Activated naive CD8-positive, alpha-beta T cell treated with anti-CD3 and anti-CD28 coated beads, Interleukin-2, amount 50 U/mL, for 24 hours (primary cell): Measurements from ENCODE around the gene C1orf116.
A peak's percentile ranks its signal among the peaks of the same experiment; 100 is the strongest.

Source experiments
- ATAC-seq: fragments of 150-1000 bp; cut with Tn5 transposase; one replicate; pipeline ENCODE4 v1.10.0; 2021
- DNase-seq: peaks from one replicate; pipeline ENCODE4 v3.0.0; 2021
- H3K27ac Mint-ChIP-seq: one replicate; pipeline ENCODE4 v1.8.0; 2021; ENCODE audit warnings: mild to moderate bottlenecking, mixed read lengths
- H3K27me3 Mint-ChIP-seq: one replicate; pipeline ENCODE4 v1.8.0; 2021; ENCODE audit warnings: mixed read lengths
- H3K36me3 Mint-ChIP-seq: one replicate; pipeline ENCODE4 v1.8.0; 2021; ENCODE audit warnings: low read depth, mixed read lengths
- H3K4me1 Mint-ChIP-seq: one replicate; pipeline ENCODE4 v1.8.0; 2021; ENCODE audit warnings: mixed read lengths
- H3K4me3 Mint-ChIP-seq: one replicate; pipeline ENCODE4 v1.8.0; 2021; ENCODE audit warnings: mild to moderate bottlenecking, moderate library complexity, mixed read lengths
- H3K9me3 Mint-ChIP-seq: one replicate; pipeline ENCODE4 v1.8.0; 2021; ENCODE audit warnings: mixed read lengths

The C1orf116 gene

GRCh38 chr1:207069061-207069460 is 36.5 kb upstream of the C1orf116 start:
- Mint-ChIP-seq H3K27ac (peak overlapping the region; percentile 32), H3K9me3 (no peaks in the 10 kb centered on the region), H3K27me3 (no peaks in the 10 kb centered on the region), H3K36me3 (peaks cover 7% of the 10 kb centered on the region), H3K4me3 (no peak overlapping the region), H3K4me1 (peaks cover 29% of the 10 kb centered on the region)
- peak; percentile 29 for DNase-seq
- peak; percentile 87 for ATAC-seq

GRCh38 chr1:207067665-207068064 is 35.1 kb upstream of the C1orf116 start:
- Mint-ChIP-seq H3K4me1 (peaks cover 29% of the 10 kb centered on the region), H3K27ac (no peak overlapping the region), H3K36me3 (peaks cover 7% of the 10 kb centered on the region), H3K27me3 (no peaks in the 10 kb centered on the region), H3K4me3 (no peak overlapping the region), H3K9me3 (no peaks in the 10 kb centered on the region)
- no peak for ATAC-seq
- no peak for DNase-seq

- Mint-ChIP-seq H3K4me1 (peaks cover 29% of the 10 kb centered on the region), H3K27me3 (no peaks in the 10 kb centered on the region), H3K36me3 (peaks cover 7% of the 10 kb centered on the region)
Observed at GRCh38 chr1:207067185-207067584, 34.6 kb upstream of the C1orf116 start.

GRCh38 chr1:207064561-207064960 is 32.0 kb upstream of the C1orf116 start:
- no peak overlapping the region for H3K4me3 Mint-ChIP-seq
- no peak overlapping the region for H3K27ac Mint-ChIP-seq
- H3K4me1 Mint-ChIP-seq: peaks cover 7% of the 10 kb centered on the region
- ATAC-seq: no peak
- no peak for DNase-seq
- no peaks in the 10 kb centered on the region for H3K27me3 Mint-ChIP-seq
- H3K9me3 Mint-ChIP-seq: no peaks in the 10 kb centered on the region
- H3K36me3 Mint-ChIP-seq: peaks cover 7% of the 10 kb centered on the region

More at GRCh38 chr1:207067185-207067584, 34.6 kb upstream of the C1orf116 start:
- ATAC-seq (no peak), DNase-seq (no peak)
- Mint-ChIP-seq H3K9me3 (no peaks in the 10 kb centered on the region), H3K4me3 (no peak overlapping the region), H3K27ac (no peak overlapping the region)

GRCh38 chr1:207063014-207063413 is 30.5 kb upstream of the C1orf116 start:
- H3K36me3 Mint-ChIP-seq: peaks cover 2% of the 10 kb centered on the region
- H3K9me3 Mint-ChIP-seq: no peaks in the 10 kb centered on the region
- no peak for DNase-seq
- H3K4me3 Mint-ChIP-seq: no peak overlapping the region
- no peak for ATAC-seq
- H3K4me1 Mint-ChIP-seq: no peaks in the 10 kb centered on the region
- H3K27ac Mint-ChIP-seq: no peak overlapping the region
- no peaks in the 10 kb centered on the region for H3K27me3 Mint-ChIP-seq

GRCh38 chr1:207062058-207062457 is 29.5 kb upstream of the C1orf116 start:
- no peaks in the 10 kb centered on the region for H3K4me1 Mint-ChIP-seq
- ATAC-seq (no peak), DNase-seq (no peak)
- no peaks in the 10 kb centered on the region for H3K9me3 Mint-ChIP-seq
- no peaks in the 10 kb centered on the region for H3K27me3 Mint-ChIP-seq
- no peaks in the 10 kb centered on the region for H3K36me3 Mint-ChIP-seq
- no peak overlapping the region for H3K27ac Mint-ChIP-seq
- H3K4me3 Mint-ChIP-seq: no peak overlapping the region

- ATAC-seq (no peak), DNase-seq (no peak)
- H3K27me3 Mint-ChIP-seq: no peaks in the 10 kb centered on the region
- no peak overlapping the region for H3K27ac Mint-ChIP-seq
- H3K4me3 Mint-ChIP-seq: no peak overlapping the region
- H3K9me3 Mint-ChIP-seq: no peaks in the 10 kb centered on the region
- no peaks in the 10 kb centered on the region for H3K36me3 Mint-ChIP-seq
- H3K4me1 Mint-ChIP-seq: no peaks in the 10 kb centered on the region
Observed at GRCh38 chr1:207060596-207060995, 28.0 kb upstream of the C1orf116 start.

GRCh38 chr1:207059881-207060280 is 27.3 kb upstream of the C1orf116 start:
- Mint-ChIP-seq H3K9me3 (no peaks in the 10 kb centered on the region), H3K4me1 (no peaks in the 10 kb centered on the region), H3K27me3 (no peaks in the 10 kb centered on the region), H3K36me3 (no peaks in the 10 kb centered on the region), H3K4me3 (no peak overlapping the region), H3K27ac (no peak overlapping the region)
- no peak for ATAC-seq
- no peak for DNase-seq

GRCh38 chr1:207058878-207059867 is 26.6 kb upstream of the C1orf116 start:
- H3K36me3 Mint-ChIP-seq: no peaks in the 10 kb centered on the region

GRCh38 chr1:207058252-207058651 is 25.7 kb upstream of the C1orf116 start:
- H3K9me3 Mint-ChIP-seq: no peaks in the 10 kb centered on the region
- peaks cover 2% of the 10 kb centered on the region for H3K27me3 Mint-ChIP-seq
- H3K4me3 Mint-ChIP-seq: no peak overlapping the region
- H3K27ac Mint-ChIP-seq: no peak overlapping the region
- H3K4me1 Mint-ChIP-seq: peaks cover 6% of the 10 kb centered on the region
- DNase-seq: no peak
- ATAC-seq: no peak
- H3K36me3 Mint-ChIP-seq: no peaks in the 10 kb centered on the region

More at GRCh38 chr1:207058878-207059867, 26.6 kb upstream of the C1orf116 start:
- Mint-ChIP-seq H3K4me1 (peaks cover under 1% of the 10 kb centered on the region), H3K27ac (no peak overlapping the region), H3K27me3 (no peaks in the 10 kb centered on the region), H3K9me3 (no peaks in the 10 kb centered on the region), H3K4me3 (no peak overlapping the region)
- no peak for ATAC-seq
- DNase-seq: no peak

- Mint-ChIP-seq H3K9me3 (no peaks in the 10 kb centered on the region), H3K4me1 (peaks cover 22% of the 10 kb centered on the region), H3K27me3 (peaks cover 2% of the 10 kb centered on the region), H3K4me3 (no peak overlapping the region), H3K27ac (no peak overlapping the region), H3K36me3 (no peaks in the 10 kb centered on the region)
- no peak for ATAC-seq
- DNase-seq: no peak
Observed at GRCh38 chr1:207056673-207057072, 24.1 kb upstream of the C1orf116 start.

GRCh38 chr1:207055386-207056001 is 22.9 kb upstream of the C1orf116 start:
- peaks cover 2% of the 10 kb centered on the region for H3K27me3 Mint-ChIP-seq
- H3K4me1 Mint-ChIP-seq: peaks cover 30% of the 10 kb centered on the region
- no peak for DNase-seq
- H3K27ac Mint-ChIP-seq: no peak overlapping the region
- no peaks in the 10 kb centered on the region for H3K9me3 Mint-ChIP-seq
- no peak for ATAC-seq
- no peak overlapping the region for H3K4me3 Mint-ChIP-seq
- H3K36me3 Mint-ChIP-seq: no peaks in the 10 kb centered on the region

- no peaks in the 10 kb centered on the region for H3K9me3 Mint-ChIP-seq
- H3K4me3 Mint-ChIP-seq: no peak overlapping the region
- H3K27me3 Mint-ChIP-seq: peaks cover 2% of the 10 kb centered on the region
- no peak for ATAC-seq
- H3K4me1 Mint-ChIP-seq: peaks cover 37% of the 10 kb centered on the region
- DNase-seq: no peak
- no peak overlapping the region for H3K27ac Mint-ChIP-seq
- H3K36me3 Mint-ChIP-seq: peaks cover 3% of the 10 kb centered on the region
Observed at GRCh38 chr1:207054491-207054890, 21.9 kb upstream of the C1orf116 start.

- H3K4me1 Mint-ChIP-seq: peaks cover 49% of the 10 kb centered on the region
- peak within 1 kb of the TSS; percentile 88 for H3K27ac Mint-ChIP-seq
- DNase-seq: peak; percentile 95
- peaks cover 2% of the 10 kb centered on the region for H3K27me3 Mint-ChIP-seq
- peak; percentile 79 for ATAC-seq
- peaks cover 9% of the 10 kb centered on the region for H3K36me3 Mint-ChIP-seq
- H3K4me3 Mint-ChIP-seq: peak within 1 kb of the TSS; percentile 100
- H3K9me3 Mint-ChIP-seq: no peaks in the 10 kb centered on the region
Observed at GRCh38 chr1:207052911-207053769, 20.6 kb upstream of the C1orf116 start, which contains the start of gene PFKFB2. PFKFB2 (plus strand) TSS chr1:207053275; CDS start chr1:207054718, 1,443 bp downstream.
